Measurements from ENCODE around the gene NINL.

DNA sequence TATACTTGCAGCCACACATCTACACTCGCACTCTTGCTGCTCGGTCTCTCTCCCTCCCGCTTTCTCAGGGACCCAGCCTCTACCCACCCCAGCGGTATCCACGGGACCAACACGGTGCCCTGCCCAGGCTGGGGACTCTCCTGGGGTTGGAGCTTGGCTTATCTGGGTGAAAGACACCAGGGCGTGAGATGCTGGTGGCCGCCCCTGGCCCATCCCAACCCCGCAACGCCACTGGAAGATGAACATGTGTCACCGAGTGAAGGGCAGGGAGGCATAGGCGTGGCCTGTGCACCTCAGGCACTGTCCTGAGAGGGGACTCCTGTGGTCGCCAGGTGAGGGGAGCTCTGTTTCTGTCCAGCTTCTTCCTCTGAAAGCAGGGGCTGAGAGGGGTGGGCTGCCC, 47.4 kb downstream of the NINL start:
- TF ChIP-seq, protein P1, sequence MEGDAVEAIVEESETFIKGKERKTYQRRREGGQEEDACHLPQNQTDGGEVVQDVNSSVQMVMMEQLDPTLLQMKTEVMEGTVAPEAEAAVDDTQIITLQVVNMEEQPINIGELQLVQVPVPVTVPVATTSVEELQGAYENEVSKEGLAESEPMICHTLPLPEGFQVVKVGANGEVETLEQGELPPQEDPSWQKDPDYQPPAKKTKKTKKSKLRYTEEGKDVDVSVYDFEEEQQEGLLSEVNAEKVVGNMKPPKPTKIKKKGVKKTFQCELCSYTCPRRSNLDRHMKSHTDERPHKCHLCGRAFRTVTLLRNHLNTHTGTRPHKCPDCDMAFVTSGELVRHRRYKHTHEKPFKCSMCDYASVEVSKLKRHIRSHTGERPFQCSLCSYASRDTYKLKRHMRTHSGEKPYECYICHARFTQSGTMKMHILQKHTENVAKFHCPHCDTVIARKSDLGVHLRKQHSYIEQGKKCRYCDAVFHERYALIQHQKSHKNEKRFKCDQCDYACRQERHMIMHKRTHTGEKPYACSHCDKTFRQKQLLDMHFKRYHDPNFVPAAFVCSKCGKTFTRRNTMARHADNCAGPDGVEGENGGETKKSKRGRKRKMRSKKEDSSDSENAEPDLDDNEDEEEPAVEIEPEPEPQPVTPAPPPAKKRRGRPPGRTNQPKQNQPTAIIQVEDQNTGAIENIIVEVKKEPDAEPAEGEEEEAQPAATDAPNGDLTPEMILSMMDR (IDR thresholded peaks at IDR 0.05; ENCODE audit: low read depth, low read length, poor library complexity, severe bottlenecking): no peak
- TF ChIP-seq EZH2phosphoT487 (IDR thresholded peaks at IDR 0.05; ENCODE audit: borderline replicate concordance, low read length): no peak

All from DOHH2 (cell line).